H7 (cell line): ENCODE results near the gene RAP1GAP2. TPM values are rescaled to one million over a fixed set of nuclear protein-coding genes. Genes with fewer than 3 reads are reported as not detected.
A peak's percentile ranks its signal among the peaks of the same experiment; 100 is the strongest.

Source experiments
- DNase-seq: peaks from one replicate; pipeline ENCODE4 v3.0.0; 2012
- H3K27me3 ChIP-seq: 2 replicates; pipeline ENCODE4 v1.6.0; 2011; ENCODE audit warnings: mild to moderate bottlenecking, low read length; ENCODE audit not compliant: control insufficient read depth, insufficient read depth
- H3K36me3 ChIP-seq: replicated peaks from 2 replicates; pipeline ENCODE4 v1.5.1; 2011; ENCODE audit warnings: low read length; ENCODE audit not compliant: control insufficient read depth, insufficient read depth
- H3K4me3 ChIP-seq: 2 replicates; pipeline ENCODE4 v1.5.1; 2011; ENCODE audit warnings: low read depth, mild to moderate bottlenecking, control low read depth, low read length, moderate library complexity; ENCODE audit not compliant: insufficient read depth
- total RNA-seq: library from RNA; depleted of rRNA; stranded (reverse); fragments of >200 nt; shearing (Covaris generic); gene quantifications from 2 replicates; pipeline ENCODE4 v1.2.3, GENCODE V29; 2014

RAP1GAP2 gene
- total RNA-seq, 1 experiment from 2014 or later, result 35.5 TPM

DNA sequence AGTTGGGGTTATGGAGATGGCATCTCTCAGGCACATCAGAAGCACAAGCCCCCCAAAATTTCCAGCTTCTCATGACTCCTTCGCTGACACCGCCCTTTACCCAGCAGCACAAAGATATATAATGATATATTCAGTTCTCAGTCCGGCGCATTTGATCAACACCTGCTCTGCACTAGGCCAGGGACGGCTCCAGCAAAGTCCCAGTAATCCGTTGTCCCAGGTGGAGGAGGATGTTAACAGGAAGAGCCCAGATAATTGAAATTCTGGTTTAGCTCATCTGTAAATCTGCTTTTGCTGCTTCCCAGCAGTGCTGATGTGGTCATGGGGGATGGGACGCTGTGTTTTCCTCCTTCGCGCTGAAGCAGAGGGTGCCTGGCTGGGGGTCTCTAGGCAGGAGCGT lies 135.6 kb downstream of the RAP1GAP2 start:
- DNase-seq, result no peak
- no peaks in the 10 kb centered on the region for H3K27me3 ChIP-seq
- H3K4me3 ChIP-seq, result no peak overlapping the region
- H3K36me3 ChIP-seq, result no peaks in the 10 kb centered on the region; the same call in 1 of the 2 replicates

DNA sequence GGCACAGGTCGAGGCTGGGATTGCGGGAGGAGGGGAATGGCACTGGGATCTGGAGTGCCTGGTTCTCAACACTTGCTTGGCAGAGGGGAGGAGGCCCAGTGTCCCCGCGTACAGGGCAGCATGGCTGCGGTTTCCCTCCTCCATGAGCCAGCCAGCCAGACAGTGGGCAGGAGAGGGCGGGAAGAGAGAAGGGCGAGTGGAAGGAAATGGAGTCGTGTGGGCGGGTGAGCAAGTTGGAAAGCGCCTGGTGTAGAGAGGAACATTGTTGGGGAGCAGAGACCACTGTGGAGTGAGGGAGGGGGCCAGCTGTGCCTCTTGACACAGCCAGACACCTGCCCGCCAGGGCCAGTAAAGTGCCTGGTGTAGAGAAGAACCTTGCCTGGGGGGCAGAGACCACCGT lies 136.7 kb downstream of the RAP1GAP2 start:
- Histone ChIP-seq H3K4me3 (no peak overlapping the region), H3K27me3 (no peaks in the 10 kb centered on the region), H3K36me3 (no peaks in the 10 kb centered on the region; the same call in 1 of the 2 replicates)
- no peak for DNase-seq

GRCh38 chr17:2933606-2934005 lies 137.4 kb downstream of the RAP1GAP2 start:
- no peak for DNase-seq
- Histone ChIP-seq H3K4me3 (no peak overlapping the region), H3K36me3 (no peaks in the 10 kb centered on the region), H3K27me3 (no peaks in the 10 kb centered on the region)

GRCh38 chr17:2935632-2936031 lies 139.4 kb downstream of the RAP1GAP2 start:
- DNase-seq, result no peak
- H3K36me3 ChIP-seq, result no peaks in the 10 kb centered on the region
- no peaks in the 10 kb centered on the region for H3K27me3 ChIP-seq
- no peak overlapping the region for H3K4me3 ChIP-seq

DNA sequence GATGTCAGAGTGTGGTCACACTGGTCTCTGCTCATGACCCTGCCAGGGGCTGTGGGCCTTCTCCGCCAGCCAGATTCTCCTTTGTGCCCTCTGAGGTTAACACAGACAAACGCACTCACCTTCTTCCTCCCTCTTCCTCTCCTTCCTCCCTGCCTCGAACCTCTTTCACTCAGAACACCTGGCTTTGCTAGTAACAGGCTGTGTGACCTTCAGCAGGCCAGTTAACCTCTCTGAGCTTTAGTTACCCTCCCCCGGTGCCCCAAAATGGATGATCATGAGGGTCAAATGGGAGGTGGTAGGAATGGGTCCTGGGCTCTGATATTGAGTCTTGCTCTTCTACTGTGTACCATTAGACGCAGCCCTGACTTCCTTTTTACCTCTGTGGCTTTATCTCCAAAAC lies 140.1 kb downstream of the RAP1GAP2 start:
- Histone ChIP-seq H3K36me3 (no peaks in the 10 kb centered on the region), H3K4me3 (no peak overlapping the region), H3K27me3 (no peaks in the 10 kb centered on the region)
- no peak for DNase-seq

GRCh38 chr17:2936771-2937321 lies 140.6 kb downstream of the RAP1GAP2 start:
- Histone ChIP-seq H3K27me3 (no peaks in the 10 kb centered on the region), H3K36me3 (no peaks in the 10 kb centered on the region), H3K4me3 (no peak overlapping the region)
- DNase-seq, result no peak

- no peak for DNase-seq
- H3K4me3 ChIP-seq, result no peak overlapping the region
- H3K36me3 ChIP-seq, result no peaks in the 10 kb centered on the region
- no peaks in the 10 kb centered on the region for H3K27me3 ChIP-seq
These were observed 141.2 kb downstream of the RAP1GAP2 start for GRCh38 chr17:2937331-2938003.

- Histone ChIP-seq H3K27me3 (no peaks in the 10 kb centered on the region), H3K36me3 (no peaks in the 10 kb centered on the region), H3K4me3 (no peak overlapping the region)
- no peak for DNase-seq
These were observed 143.6 kb downstream of the RAP1GAP2 start for GRCh38 chr17:2939714-2940351.

DNA sequence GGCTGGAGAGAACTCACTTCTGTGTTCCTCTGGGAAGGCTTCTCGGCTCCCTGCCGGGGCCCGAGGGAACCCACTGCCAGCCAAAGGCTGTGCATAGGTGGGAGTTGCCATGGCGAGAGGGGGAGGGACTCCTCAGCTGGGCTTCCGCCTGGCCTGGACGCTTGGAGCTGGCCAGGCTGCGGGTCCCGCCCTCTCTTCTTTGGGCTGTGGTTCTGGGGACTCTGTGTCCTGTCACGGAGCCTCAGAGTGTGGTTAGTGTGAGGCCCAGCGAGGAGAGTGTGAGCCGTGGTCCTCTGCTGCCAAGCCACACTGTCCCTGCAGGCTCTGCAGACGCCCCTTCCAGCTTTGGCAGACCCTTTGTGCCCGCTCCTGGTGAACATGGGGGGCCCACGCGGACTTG lies 144.1 kb downstream of the RAP1GAP2 start:
- DNase-seq, result peak; percentile 91
- Histone ChIP-seq H3K4me3 (no peak overlapping the region), H3K36me3 (no peaks in the 10 kb centered on the region), H3K27me3 (no peaks in the 10 kb centered on the region)

DNA sequence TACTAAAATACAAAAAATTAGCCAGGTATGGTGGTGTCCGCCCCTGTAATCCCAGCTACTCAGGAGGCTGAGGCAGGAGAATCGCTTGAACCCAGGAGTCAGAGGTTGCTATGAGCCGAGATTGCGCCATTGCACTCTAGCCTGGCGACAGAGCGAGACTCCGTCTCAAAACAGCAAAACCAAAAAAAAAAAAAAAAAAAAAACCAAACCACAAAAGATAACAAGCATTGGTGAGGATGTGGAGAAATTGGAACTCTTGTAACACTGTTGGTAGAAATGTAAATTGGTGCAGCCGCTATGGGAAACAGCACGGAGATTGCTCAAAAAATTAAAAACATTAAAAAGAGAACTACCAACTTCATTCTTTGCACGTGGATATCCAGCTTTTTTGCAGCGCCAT lies 147.7 kb downstream of the RAP1GAP2 start:
- H3K36me3 ChIP-seq, result no peaks in the 10 kb centered on the region
- H3K27me3 ChIP-seq, result no peaks in the 10 kb centered on the region
- no peak for DNase-seq
- no peak overlapping the region for H3K4me3 ChIP-seq

- Histone ChIP-seq H3K4me3 (no peak overlapping the region), H3K27me3 (no peaks in the 10 kb centered on the region), H3K36me3 (no peaks in the 10 kb centered on the region)
- no peak for DNase-seq
These were observed 149.1 kb downstream of the RAP1GAP2 start for GRCh38 chr17:2945299-2945698.

DNA sequence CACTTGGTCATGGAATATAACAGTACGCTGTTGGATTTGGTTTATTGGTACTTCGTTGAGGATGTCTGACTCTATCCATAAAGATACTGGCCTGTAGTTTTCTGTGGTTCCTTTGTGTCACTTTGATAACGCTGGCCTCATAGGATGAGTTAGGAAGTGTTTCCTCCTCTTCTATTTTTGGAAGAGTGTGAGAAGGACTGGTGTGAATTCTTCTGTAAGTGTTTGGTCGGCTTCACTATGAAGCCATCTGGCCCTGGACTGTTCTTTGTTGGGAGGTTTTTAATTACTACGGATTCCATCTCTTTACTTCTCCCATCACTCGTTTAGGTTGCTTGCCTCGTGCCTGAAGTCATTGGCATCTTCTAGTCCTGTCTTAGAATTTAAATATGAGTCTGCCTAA lies 149.9 kb downstream of the RAP1GAP2 start:
- no peak overlapping the region for H3K4me3 ChIP-seq
- no peak for DNase-seq
- H3K36me3 ChIP-seq, result no peaks in the 10 kb centered on the region
- no peaks in the 10 kb centered on the region for H3K27me3 ChIP-seq

DNA sequence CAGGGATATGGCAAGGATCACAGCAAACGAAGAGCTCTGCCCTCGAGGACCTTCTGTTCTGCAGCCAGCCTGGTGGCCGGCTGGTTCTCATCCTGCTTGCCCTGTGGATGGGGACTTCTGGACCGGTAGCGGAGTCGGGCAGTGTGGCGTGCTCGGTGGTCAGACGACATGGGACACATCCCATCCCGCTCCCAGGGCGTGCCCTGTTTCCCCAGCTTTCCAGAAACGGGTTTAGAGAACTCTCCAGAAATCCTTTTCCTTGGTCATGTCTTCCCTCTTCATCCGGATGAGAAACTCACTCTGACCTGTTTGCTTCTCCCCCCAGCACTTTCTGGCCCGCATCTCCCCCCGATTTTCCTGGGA lies 151.3 kb downstream of the RAP1GAP2 start:
- H3K27me3 ChIP-seq, result no peaks in the 10 kb centered on the region
- DNase-seq, result peak; percentile 29
- H3K36me3 ChIP-seq, result no peaks in the 10 kb centered on the region
- H3K4me3 ChIP-seq, result no peak overlapping the region

- H3K27me3 ChIP-seq, result no peaks in the 10 kb centered on the region
- peak; percentile 40 for DNase-seq
- no peaks in the 10 kb centered on the region for H3K36me3 ChIP-seq
- no peak overlapping the region for H3K4me3 ChIP-seq
These were observed 151.8 kb downstream of the RAP1GAP2 start for GRCh38 chr17:2947996-2948550.
